PC-3 (cell line): ENCODE results near the gene ERMARD. TPM values are rescaled to one million over a fixed set of nuclear protein-coding genes. Genes with fewer than 3 reads are reported as not detected.

Experiments
- ATAC-seq: fragments of 200-7000 bp; cut with Tn5 transposase; 2 replicates; pipeline ENCODE4 v1.9.1; 2020; ENCODE audit warnings: mild to moderate bottlenecking, moderate library complexity
- BruUV-seq: library from RNA; stranded (reverse); fragments of 400-500 nt; replicated peaks from 2 replicates; lab custom pipeline; 2021; lab: Mats Ljungman, UMichigan
- CTCF ChIA-PET: fragments of 300-600 bp; sonication (Branson Sonifier 250); formaldehyde crosslinking; loops from one replicate; lab custom pipeline; 2022; ENCODE audit warnings: antibody characterized with exemption; lab: Charles Lee
- POLR2A ChIA-PET: fragments of 300-600 bp; sonication (Branson Sonifier 250); formaldehyde crosslinking; loops from one replicate; lab custom pipeline; 2022; ENCODE audit warnings: antibody characterized with exemption; ENCODE audit not compliant: unreplicated experiment; lab: Charles Lee
- DNase-seq: peaks from one replicate; pipeline ENCODE4 v3.0.0-alpha.2; 2015
- H2AFZ ChIP-seq: fragments of 300-600 bp; sonication (generic); 2 replicates; pipeline ENCODE4 v1.6.0; 2016; ENCODE audit warnings: antibody characterized with exemption, low read length
- H3F3A ChIP-seq: fragments of 300-600 bp; sonication (generic); one replicate; pipeline ENCODE4 v1.6.0; 2017; ENCODE audit warnings: antibody characterized with exemption, low read length, control low read depth, mild to moderate bottlenecking; ENCODE audit not compliant: unreplicated experiment
- H3K27ac ChIP-seq: fragments of 300-600 bp; sonication (generic); 2 replicates; pipeline ENCODE4 v1.5.1; 2016; ENCODE audit warnings: mild to moderate bottlenecking, low read length
- H3K27me3 ChIP-seq: fragments of 300-600 bp; sonication (generic); 2 replicates; pipeline ENCODE4 v1.6.1; 2016; ENCODE audit warnings: low read length, mixed read lengths
- H3K36me3 ChIP-seq: fragments of 300-600 bp; sonication (generic); 2 replicates; pipeline ENCODE4 v1.6.1; 2016; ENCODE audit warnings: low read depth, mixed run types, low read length, mixed read lengths
- H3K4me1 ChIP-seq: fragments of 300-600 bp; sonication (generic); 2 replicates; pipeline ENCODE4 v1.5.1; 2016; ENCODE audit warnings: low read length; ENCODE audit not compliant: insufficient read depth
- H3K4me2 ChIP-seq: fragments of 300-600 bp; sonication (generic); 2 replicates; pipeline ENCODE4 v1.6.0; 2016; ENCODE audit warnings: low read length
- H3K4me3 ChIP-seq: fragments of 300-600 bp; sonication (generic); 2 replicates; pipeline ENCODE4 v1.5.1; 2016; ENCODE audit warnings: mild to moderate bottlenecking, low read length, mixed read lengths
- H3K79me2 ChIP-seq: fragments of 300-600 bp; sonication (generic); 2 replicates; pipeline ENCODE4 v1.6.1; 2017; ENCODE audit warnings: low read length, mixed read lengths
- H3K9ac ChIP-seq: fragments of 300-600 bp; sonication (generic); 2 replicates; pipeline ENCODE4 v1.6.0; 2016; ENCODE audit warnings: mild to moderate bottlenecking, low read length
- H3K9me2 ChIP-seq: fragments of 300-600 bp; sonication (generic); replicated peaks from 2 replicates; pipeline ENCODE4 v1.6.1; 2016; ENCODE audit warnings: mixed run types, low read length, mixed read lengths
- H3K9me3 ChIP-seq: fragments of 300-600 bp; sonication (generic); 2 replicates; pipeline ENCODE4 v1.6.1; 2016; ENCODE audit warnings: low read length, mixed read lengths
- H4K20me1 ChIP-seq: fragments of 300-600 bp; sonication (generic); 2 replicates; pipeline ENCODE4 v1.6.1; 2016; ENCODE audit warnings: low read length, mixed read lengths
- EZH2 ChIP-seq: fragments of 300-600 bp; sonication (generic); IDR thresholded peaks from one replicate; pipeline ENCODE4 v1.6.1; 2017; ENCODE audit warnings: antibody characterized with exemption, mild to moderate bottlenecking, low read length; ENCODE audit not compliant: unreplicated experiment
- EZH2phosphoT487 ChIP-seq: fragments of 300-600 bp; sonication (generic); IDR thresholded peaks from 2 replicates; pipeline ENCODE4 v1.6.1; 2018; ENCODE audit warnings: mild to moderate bottlenecking, antibody characterized with exemption, low read length, borderline replicate concordance
- intact Hi-C: fragments of 100-400 bp; cut with micrococcal nuclease; formaldehyde crosslinking; loops from 2 replicates; pipeline ENCODE4 v1.9.0; 2023
- total RNA-seq: library from RNA; depleted of rRNA; stranded (reverse); fragments of >200 nt; gene quantifications from 2 replicates; pipeline ENCODE4 v1.2.3, GENCODE V29; 2014
- TF ChIP-seq, protein P1 (sequence below): fragments of 300-600 bp; sonication (generic); conservative IDR thresholded peaks from 2 replicates; pipeline ENCODE4 v1.5.1; 2017; ENCODE audit warnings: antibody characterized with exemption, low read depth, mild to moderate bottlenecking, low read length

ERMARD gene
- total RNA-seq, 1 experiment from 2014 or later, result 16.3 TPM

GRCh38 chr6:169802790-169803189 lies 51.4 kb downstream of the ERMARD start:
- DNase-seq (no peak), ATAC-seq (no peak)
- no peaks in the 10 kb centered on the region for H3K9me2 ChIP-seq
- no peak overlapping the region for H2AFZ ChIP-seq
- no TSS peak for BruUV-seq
- H3K79me2 ChIP-seq, result no peaks in the 10 kb centered on the region
- TF ChIP-seq EZH2phosphoT487, result no peak
- no peak for TF ChIP-seq EZH2
- TF ChIP-seq, protein P1, sequence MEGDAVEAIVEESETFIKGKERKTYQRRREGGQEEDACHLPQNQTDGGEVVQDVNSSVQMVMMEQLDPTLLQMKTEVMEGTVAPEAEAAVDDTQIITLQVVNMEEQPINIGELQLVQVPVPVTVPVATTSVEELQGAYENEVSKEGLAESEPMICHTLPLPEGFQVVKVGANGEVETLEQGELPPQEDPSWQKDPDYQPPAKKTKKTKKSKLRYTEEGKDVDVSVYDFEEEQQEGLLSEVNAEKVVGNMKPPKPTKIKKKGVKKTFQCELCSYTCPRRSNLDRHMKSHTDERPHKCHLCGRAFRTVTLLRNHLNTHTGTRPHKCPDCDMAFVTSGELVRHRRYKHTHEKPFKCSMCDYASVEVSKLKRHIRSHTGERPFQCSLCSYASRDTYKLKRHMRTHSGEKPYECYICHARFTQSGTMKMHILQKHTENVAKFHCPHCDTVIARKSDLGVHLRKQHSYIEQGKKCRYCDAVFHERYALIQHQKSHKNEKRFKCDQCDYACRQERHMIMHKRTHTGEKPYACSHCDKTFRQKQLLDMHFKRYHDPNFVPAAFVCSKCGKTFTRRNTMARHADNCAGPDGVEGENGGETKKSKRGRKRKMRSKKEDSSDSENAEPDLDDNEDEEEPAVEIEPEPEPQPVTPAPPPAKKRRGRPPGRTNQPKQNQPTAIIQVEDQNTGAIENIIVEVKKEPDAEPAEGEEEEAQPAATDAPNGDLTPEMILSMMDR, result no peak
- H3K4me2 ChIP-seq, result no peak overlapping the region
- H3K36me3 ChIP-seq, result no peaks in the 10 kb centered on the region
- H3K27me3 ChIP-seq, result no peaks in the 10 kb centered on the region
- no peak overlapping the region for H3K27ac ChIP-seq
- no peak overlapping the region for H3K4me3 ChIP-seq
- H3F3A ChIP-seq, result no peaks in the 10 kb centered on the region
- ChIA-PET POLR2A (no interaction called here), CTCF (no interaction called here)
- H3K4me1 ChIP-seq, result peaks cover 18% of the 10 kb centered on the region
- intact Hi-C loops, result no loop called here
- H4K20me1 ChIP-seq, result no peaks in the 10 kb centered on the region
- no peaks in the 10 kb centered on the region for H3K9me3 ChIP-seq
- H3K9ac ChIP-seq, result no peak overlapping the region

DNA sequence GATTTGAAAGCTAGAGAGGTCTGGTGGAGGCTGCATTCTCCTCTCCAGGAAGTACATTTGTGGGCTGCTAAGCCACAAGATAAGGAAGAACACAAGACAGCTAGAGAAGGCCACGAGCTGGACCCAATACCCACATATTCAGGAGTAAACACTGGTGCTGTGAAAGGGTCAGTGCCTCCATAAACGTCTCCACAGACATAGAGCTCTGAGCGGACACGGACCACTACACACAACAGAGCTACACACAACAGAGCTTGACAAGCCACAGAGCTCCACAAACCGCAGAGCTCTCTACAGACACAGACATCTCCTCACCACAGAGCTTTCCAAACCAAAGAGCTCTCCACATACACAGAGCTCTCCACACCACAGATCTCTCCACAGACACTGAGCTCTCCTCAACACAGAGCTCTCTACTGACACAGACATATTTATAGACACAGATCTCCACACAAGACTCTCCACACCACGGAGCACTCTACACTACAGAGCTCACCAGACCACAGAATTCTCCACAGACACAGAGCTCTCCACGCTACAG lies 51.9 kb downstream of the ERMARD start:
- TF ChIP-seq, protein P1, result no peak
- TF ChIP-seq EZH2phosphoT487 (no peak), EZH2 (no peak)
- no peaks in the 10 kb centered on the region for H3K27me3 ChIP-seq
- H3K4me1 ChIP-seq, result peaks cover 18% of the 10 kb centered on the region
- no peaks in the 10 kb centered on the region for H3K9me3 ChIP-seq
- no peaks in the 10 kb centered on the region for H3K79me2 ChIP-seq
- H3F3A ChIP-seq, result no peaks in the 10 kb centered on the region
- H3K9ac ChIP-seq, result no peak overlapping the region
- no peaks in the 10 kb centered on the region for H4K20me1 ChIP-seq
- no peak overlapping the region for H3K4me2 ChIP-seq
- H3K27ac ChIP-seq, result no peak overlapping the region
- H3K9me2 ChIP-seq, result no peaks in the 10 kb centered on the region
- H3K4me3 ChIP-seq, result no peak overlapping the region
- ATAC-seq (no peak), DNase-seq (no peak)
- intact Hi-C loops, result no loop called here
- no peak overlapping the region for H2AFZ ChIP-seq
- ChIA-PET POLR2A (no interaction called here), CTCF (interaction anchor here (0.6 kb wide), 1 partner anchor 38 kb away, joined by 3 read pairs; no protein-coding TSS in a partner anchor)
- no peaks in the 10 kb centered on the region for H3K36me3 ChIP-seq
- BruUV-seq, result no TSS peak

DNA sequence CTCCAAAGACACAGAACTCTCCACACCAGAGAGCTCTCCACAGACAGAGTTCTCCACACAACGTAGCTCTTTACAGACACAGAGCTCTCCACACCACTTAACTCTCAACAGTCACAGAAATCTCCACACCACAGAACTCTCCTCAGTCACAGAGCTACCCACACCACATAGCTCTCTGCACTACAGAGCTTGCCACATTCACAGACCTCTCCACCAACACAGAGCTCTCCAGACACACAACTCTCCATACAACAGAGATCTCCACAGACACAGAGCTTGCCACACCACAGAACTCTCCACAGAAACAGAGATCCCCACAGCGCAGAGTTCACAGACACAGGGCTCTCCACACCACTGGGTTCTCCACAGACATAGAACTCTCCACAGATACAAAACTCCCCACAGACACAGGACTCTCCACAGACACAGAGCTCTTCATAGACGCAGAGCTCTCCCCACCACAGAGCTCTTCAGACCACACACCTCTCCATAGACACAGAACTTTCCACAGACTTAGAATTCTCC lies 52.5 kb downstream of the ERMARD start:
- H3K4me1 ChIP-seq, result peaks cover 18% of the 10 kb centered on the region
- no peaks in the 10 kb centered on the region for H3K36me3 ChIP-seq
- H3K4me3 ChIP-seq, result no peak overlapping the region
- DNase-seq (no peak), ATAC-seq (no peak)
- no peak for TF ChIP-seq EZH2
- TF ChIP-seq, protein P1, result no peak
- no peak for TF ChIP-seq EZH2phosphoT487
- H3K27me3 ChIP-seq, result no peaks in the 10 kb centered on the region
- ChIA-PET POLR2A (no interaction called here), CTCF (interaction anchor here (0.6 kb wide), 2 partner anchors 28 to 38 kb away, joined by 3 read pairs; no protein-coding TSS in a partner anchor)
- no peak overlapping the region for H3K27ac ChIP-seq
- no peaks in the 10 kb centered on the region for H3K9me2 ChIP-seq
- no peak overlapping the region for H3K9ac ChIP-seq
- H4K20me1 ChIP-seq, result no peaks in the 10 kb centered on the region
- H2AFZ ChIP-seq, result no peak overlapping the region
- BruUV-seq, result no TSS peak
- H3K9me3 ChIP-seq, result no peaks in the 10 kb centered on the region
- H3K79me2 ChIP-seq, result no peaks in the 10 kb centered on the region
- H3F3A ChIP-seq, result no peaks in the 10 kb centered on the region
- intact Hi-C loops, result no loop called here
- no peak overlapping the region for H3K4me2 ChIP-seq
